Thoracic aorta (tissue), 2 donors: ENCODE measurements around the gene PPFIA4. TPM values are rescaled to one million over a fixed set of nuclear protein-coding genes. Genes with fewer than 3 reads are reported as not detected.
"Not testable (repeated sequence)": the region's sequence is repeated elsewhere in the genome, so short reads cannot be mapped to it uniquely, and the experiment has no call there.

Experiments used
- ATAC-seq: fragments of 150-250 bp; one replicate; pipeline ENCODE4 v1.8.0; 2017; ENCODE audit warnings: low read depth; ENCODE audit not compliant: insufficient number of reproducible peaks, low FRiP score
- DNase-seq: peaks from one replicate; pipeline ENCODE4 v3.0.0-alpha.2; 2020; ENCODE audit warnings: low spot score
- H3K27ac ChIP-seq, 2 donors: fragments of 200-600 bp; sonication (generic); 1 replicate in 1 of 2; 2 replicates in 1 of 2; pipeline ENCODE4 v1.5.1; 2016; ENCODE audit warnings: mild to moderate bottlenecking in 2 of 2, moderate library complexity in 2 of 2
- H3K27me3 ChIP-seq: fragments of 200-600 bp; sonication (generic); replicated peaks from 2 replicates; pipeline ENCODE4 v1.6.0; 2016; ENCODE audit warnings: mild to moderate bottlenecking; ENCODE audit not compliant: insufficient read depth
- H3K36me3 ChIP-seq: fragments of 200-600 bp; sonication (generic); one replicate; pipeline ENCODE4 v1.5.1; 2016
- H3K4me1 ChIP-seq, 2 donors: fragments of 200-600 bp; sonication (generic); 1 replicate in 1 of 2; 2 replicates in 1 of 2; pipeline versions ENCODE4 v1.5.1 to v1.6.0; 2016; ENCODE audit warnings: low read depth in 2 of 2, mild to moderate bottlenecking in 1 of 2; ENCODE audit not compliant: control insufficient read depth in 1 of 2
- H3K4me3 ChIP-seq: fragments of 200-600 bp; sonication (generic); 2 replicates; pipeline ENCODE4 v1.5.1; 2016; ENCODE audit warnings: mild to moderate bottlenecking
- H3K9me3 ChIP-seq: fragments of 200-600 bp; sonication (generic); 2 replicates; pipeline ENCODE4 v1.5.1; 2016
- total RNA-seq, 2 donors: library from RNA; depleted of rRNA; stranded (reverse); fragments of >200 nt; gene quantifications; one replicate each; pipeline versions ENCODE4 v1.1.0 to v1.2.3, GENCODE V29; 2016
- TF ChIP-seq, protein P1 (sequence below): fragments of 200-600 bp; sonication (generic); IDR thresholded peaks from one replicate; pipeline ENCODE4 v1.5.1; 2019; ENCODE audit warnings: antibody characterized with exemption

The PPFIA4 gene
- total RNA-seq = 10 to 100 TPM; 13.5 to 16.5 TPM

DNA sequence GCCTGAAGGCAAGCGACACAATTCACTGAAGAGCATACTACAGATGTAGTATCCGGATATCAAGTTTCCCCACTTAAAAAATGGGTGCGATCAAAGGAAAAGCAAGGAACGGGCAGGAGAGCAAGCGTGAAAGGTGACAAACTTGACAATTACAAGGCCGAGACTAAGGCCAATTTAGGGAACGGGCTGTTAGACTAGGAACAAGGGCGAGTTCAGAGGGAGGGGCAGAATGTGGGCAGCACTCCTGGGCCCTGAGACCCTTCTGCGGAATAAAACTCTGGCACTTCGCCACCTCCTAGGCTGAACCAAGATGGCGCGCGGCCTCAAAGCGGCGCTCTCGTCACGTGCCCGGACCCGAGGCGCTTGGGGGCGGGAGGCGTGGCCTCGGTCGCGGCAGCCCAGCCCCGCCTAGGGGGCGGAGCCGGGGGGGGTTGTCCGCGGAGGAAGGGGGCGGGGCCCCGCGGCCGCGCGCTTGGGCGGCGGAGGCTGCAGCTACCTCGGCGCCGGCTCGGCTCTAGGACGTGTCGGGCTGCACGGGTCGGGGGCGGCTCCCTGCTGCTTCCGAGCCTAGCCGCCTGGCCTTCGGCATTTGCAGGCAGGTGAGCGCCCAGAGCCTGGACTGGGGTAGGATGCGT, at the start of gene PPFIA4:
Gene PPFIA4, plus strand, starts transcription at position 461 of the 635 bp plus-strand sequence. CDS start 12,518 bp downstream, outside the sequence.
- H3K27me3 ChIP-seq = no peaks in the 10 kb centered on the region
- peak within 1 kb of the TSS; percentile 52 to 70 for H3K27ac ChIP-seq
- DNase-seq (peak; percentile 44), ATAC-seq (peak; percentile 53)
- H3K36me3 ChIP-seq = peaks cover 23% of the 10 kb centered on the region
- TF ChIP-seq, protein P1, sequence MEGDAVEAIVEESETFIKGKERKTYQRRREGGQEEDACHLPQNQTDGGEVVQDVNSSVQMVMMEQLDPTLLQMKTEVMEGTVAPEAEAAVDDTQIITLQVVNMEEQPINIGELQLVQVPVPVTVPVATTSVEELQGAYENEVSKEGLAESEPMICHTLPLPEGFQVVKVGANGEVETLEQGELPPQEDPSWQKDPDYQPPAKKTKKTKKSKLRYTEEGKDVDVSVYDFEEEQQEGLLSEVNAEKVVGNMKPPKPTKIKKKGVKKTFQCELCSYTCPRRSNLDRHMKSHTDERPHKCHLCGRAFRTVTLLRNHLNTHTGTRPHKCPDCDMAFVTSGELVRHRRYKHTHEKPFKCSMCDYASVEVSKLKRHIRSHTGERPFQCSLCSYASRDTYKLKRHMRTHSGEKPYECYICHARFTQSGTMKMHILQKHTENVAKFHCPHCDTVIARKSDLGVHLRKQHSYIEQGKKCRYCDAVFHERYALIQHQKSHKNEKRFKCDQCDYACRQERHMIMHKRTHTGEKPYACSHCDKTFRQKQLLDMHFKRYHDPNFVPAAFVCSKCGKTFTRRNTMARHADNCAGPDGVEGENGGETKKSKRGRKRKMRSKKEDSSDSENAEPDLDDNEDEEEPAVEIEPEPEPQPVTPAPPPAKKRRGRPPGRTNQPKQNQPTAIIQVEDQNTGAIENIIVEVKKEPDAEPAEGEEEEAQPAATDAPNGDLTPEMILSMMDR = no peak
- H3K4me3 ChIP-seq = peak within 1 kb of the TSS; percentile 83
- H3K9me3 ChIP-seq = no peaks in the 10 kb centered on the region
- H3K4me1 ChIP-seq = peaks cover 11 to 33% of the 10 kb centered on the region in 2 donors

DNA sequence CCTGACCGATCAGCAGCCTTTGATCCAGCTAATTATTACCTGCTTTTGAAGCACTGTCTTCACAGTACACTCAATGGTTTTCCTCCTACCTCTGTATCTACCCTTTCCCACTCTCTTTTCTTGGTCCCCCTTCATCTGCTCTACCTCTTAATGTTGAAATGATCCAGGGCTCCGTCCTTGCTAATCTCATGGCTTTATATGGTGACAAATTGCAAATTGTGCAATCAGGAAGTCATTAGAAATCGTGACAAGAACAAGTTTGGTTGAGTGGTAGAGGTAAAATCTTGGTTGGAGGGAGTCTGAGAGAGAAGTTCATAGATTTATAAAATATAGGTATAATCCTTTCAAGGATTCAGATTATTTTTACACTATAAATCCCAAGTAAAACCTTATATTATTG, 49.7 kb upstream of the PPFIA4 start:
- H3K4me3 ChIP-seq = no peak overlapping the region
- H3K4me1 ChIP-seq = no peaks in the 10 kb centered on the region
- H3K27me3 ChIP-seq = no peaks in the 10 kb centered on the region

DNA sequence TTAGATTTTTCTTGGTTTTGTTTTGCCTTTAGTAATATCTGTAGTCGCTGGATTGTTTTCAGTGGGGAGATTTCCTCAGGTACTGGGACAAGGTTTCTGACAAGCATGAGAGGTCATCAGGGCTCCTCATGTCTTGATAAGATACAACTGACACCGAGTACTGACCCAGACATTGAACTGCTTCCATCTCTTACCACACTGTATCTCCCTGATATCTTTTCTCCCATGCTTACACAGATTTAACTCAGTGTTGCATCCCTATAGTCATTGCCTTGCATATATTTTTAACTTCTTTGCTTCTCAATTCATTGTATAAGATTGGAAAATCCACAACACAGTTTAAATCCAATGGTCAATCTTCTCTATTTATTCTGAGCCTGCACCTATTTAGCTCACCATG, 46.8 kb upstream of the PPFIA4 start:
- ATAC-seq (no peak), DNase-seq (no peak)
- no peak overlapping the region for H3K27ac ChIP-seq
- H3K9me3 ChIP-seq = no peaks in the 10 kb centered on the region
- H3K4me3 ChIP-seq = no peak overlapping the region
- no peaks in the 10 kb centered on the region for H3K36me3 ChIP-seq
- no peaks in the 10 kb centered on the region for H3K4me1 ChIP-seq
- TF ChIP-seq, protein P1 = no peak
- H3K27me3 ChIP-seq = no peaks in the 10 kb centered on the region

More for the DNA sequence above, 49.7 kb upstream of the PPFIA4 start:
- H3K27ac ChIP-seq = no peak overlapping the region
- no peak for ATAC-seq
- DNase-seq = no peak
- no peaks in the 10 kb centered on the region for H3K9me3 ChIP-seq
- TF ChIP-seq, protein P1 = no peak
- no peaks in the 10 kb centered on the region for H3K36me3 ChIP-seq

GRCh38 chr1:202981939-202982338, 44.4 kb upstream of the PPFIA4 start:
- no peaks in the 10 kb centered on the region for H3K9me3 ChIP-seq
- ATAC-seq (no peak), DNase-seq (no peak)
- H3K36me3 ChIP-seq = no peaks in the 10 kb centered on the region
- TF ChIP-seq, protein P1 = no peak
- H3K27me3 ChIP-seq = no peaks in the 10 kb centered on the region
- H3K4me3 ChIP-seq = no peak overlapping the region
- no peak overlapping the region for H3K27ac ChIP-seq
- H3K4me1 ChIP-seq = no peaks in the 10 kb centered on the region

DNA sequence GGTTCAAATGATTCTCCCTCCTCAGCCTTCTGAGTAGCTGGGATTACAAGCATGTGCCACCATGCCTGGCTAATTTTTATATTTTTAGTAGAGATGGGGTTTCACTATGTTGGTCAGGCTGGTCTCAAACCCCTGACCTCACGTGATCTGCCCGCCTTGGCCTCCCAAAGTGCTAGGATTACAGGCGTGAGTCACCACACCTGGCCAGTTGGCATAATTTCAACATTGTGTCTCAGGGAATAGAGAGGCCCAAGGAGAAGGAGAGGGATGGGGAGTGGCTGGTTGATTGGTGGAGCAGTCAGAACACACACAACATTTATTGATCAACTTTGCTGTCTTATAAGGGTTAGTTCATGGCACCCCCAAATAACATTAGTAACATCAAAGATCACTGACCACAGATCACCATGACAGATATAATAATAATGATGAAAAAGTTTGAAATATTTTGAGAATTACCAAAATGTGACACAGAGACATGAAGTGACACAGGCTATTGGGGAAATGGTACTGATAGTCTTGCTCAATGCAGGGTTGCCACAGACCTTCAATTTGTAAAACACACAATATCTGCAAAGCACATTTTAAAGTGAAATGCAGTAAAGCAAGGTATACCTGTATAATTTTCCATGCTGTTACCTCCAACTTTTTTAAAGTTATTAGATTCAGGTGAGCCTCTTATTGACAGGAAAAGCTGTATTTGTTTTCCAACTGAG, 43.4 kb upstream of the PPFIA4 start:
- TF ChIP-seq, protein P1 = no peak
- Histone ChIP-seq H3K4me1 (no peaks in the 10 kb centered on the region), H3K36me3 (no peaks in the 10 kb centered on the region), H3K4me3 (no peak overlapping the region), H3K27me3 (no peaks in the 10 kb centered on the region), H3K9me3 (no peaks in the 10 kb centered on the region), H3K27ac (no peak overlapping the region)
- DNase-seq (no peak), ATAC-seq (no peak)

DNA sequence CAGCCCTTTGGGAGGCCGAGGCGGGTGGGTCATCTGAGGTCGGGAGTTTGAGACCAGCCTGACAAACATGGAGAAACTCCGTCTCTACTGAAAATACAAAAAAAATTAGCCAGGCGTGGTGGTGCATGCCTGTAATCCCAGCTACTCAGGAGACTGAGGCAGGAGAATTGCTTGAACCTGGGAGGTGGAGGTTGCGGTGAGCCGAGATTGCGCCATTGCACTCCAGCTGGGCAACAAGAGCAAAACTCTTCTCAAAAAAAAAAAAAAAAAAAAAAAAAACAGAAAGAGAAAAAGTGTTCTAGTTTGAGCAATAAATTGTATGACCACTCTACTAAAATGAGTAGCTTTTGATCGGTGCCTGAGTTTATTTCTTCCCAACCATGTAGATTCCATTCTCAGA, 40.2 kb upstream of the PPFIA4 start:
- not testable (repeated sequence) for H3K4me3 ChIP-seq, H3K27ac ChIP-seq, H3K36me3 ChIP-seq, DNase-seq, H3K9me3 ChIP-seq, ATAC-seq, H3K27me3 ChIP-seq, H3K4me1 ChIP-seq
